ENCODE results near the gene AK3. TPM values are rescaled to one million over a fixed set of nuclear protein-coding genes. Genes with fewer than 3 reads are reported as not detected.

The AK3 gene
- total RNA-seq, 1 experiment from 2014 or later = 41.5 TPM

DNA sequence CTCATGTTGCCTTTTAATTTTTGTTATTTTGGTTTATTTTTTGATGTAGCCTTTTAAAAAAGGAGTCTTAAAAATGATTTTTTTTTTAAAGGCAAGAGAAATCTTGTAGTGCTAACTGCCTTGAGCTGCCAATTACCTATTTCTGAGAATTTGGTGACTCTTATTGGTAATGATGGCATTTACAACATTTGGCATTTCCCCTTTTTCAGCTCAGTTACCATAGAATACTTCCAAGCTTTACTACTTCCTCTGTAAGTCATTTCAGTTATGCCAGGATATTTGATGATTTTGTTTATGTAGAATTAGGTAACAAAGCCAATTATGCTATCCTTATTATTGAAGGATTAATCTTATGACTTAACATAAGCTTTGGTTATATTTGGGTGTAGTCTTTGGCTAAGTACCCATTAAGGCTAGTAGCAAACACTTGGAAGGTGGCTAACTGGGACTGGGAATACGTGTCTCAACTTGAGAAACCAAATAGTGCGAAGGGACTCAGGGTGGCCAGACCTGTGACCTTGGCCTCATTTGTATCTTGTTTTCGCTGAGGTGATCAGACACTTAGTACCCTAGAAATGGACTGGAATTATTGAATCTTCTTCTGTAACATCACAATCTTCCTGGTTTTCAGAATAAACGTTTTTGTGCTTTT lies 33.9 kb downstream of the AK3 start:
- TF ChIP-seq, protein P1, sequence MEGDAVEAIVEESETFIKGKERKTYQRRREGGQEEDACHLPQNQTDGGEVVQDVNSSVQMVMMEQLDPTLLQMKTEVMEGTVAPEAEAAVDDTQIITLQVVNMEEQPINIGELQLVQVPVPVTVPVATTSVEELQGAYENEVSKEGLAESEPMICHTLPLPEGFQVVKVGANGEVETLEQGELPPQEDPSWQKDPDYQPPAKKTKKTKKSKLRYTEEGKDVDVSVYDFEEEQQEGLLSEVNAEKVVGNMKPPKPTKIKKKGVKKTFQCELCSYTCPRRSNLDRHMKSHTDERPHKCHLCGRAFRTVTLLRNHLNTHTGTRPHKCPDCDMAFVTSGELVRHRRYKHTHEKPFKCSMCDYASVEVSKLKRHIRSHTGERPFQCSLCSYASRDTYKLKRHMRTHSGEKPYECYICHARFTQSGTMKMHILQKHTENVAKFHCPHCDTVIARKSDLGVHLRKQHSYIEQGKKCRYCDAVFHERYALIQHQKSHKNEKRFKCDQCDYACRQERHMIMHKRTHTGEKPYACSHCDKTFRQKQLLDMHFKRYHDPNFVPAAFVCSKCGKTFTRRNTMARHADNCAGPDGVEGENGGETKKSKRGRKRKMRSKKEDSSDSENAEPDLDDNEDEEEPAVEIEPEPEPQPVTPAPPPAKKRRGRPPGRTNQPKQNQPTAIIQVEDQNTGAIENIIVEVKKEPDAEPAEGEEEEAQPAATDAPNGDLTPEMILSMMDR (conservative IDR thresholded peaks at IDR 0.05) = no peak
- peaks cover 3 to 40% (median 20%) of the 10 kb centered on the region in 3 experiments; a peak in 6 of 7 replicates for H3K36me3 Mint-ChIP-seq (ENCODE audit: insufficient read depth in 1 of 3, low read depth in 3 of 3)
- H3K27ac ChIP-seq (ENCODE audit: insufficient read length, low read depth, low read length) = no peak overlapping the region

More for the DNA sequence above, 33.9 kb downstream of the AK3 start:
- no peak overlapping the region for H2BK12ac ChIP-seq (ENCODE audit: insufficient read length, low read depth, low read length)
- no peaks in the 10 kb centered on the region for H3K9me3 ChIP-seq (ENCODE audit: control insufficient read depth, low read depth, low read length)
- no peaks in the 10 kb centered on the region for H3K79me2 ChIP-seq (ENCODE audit: insufficient read depth, low read length)
- no peak overlapping the region for H2BK15ac ChIP-seq (ENCODE audit: low read depth, low read length)
- no peak overlapping the region for H4K91ac ChIP-seq (ENCODE audit: insufficient read length, low read depth, low read length)
- no peak overlapping the region for H3K18ac ChIP-seq (ENCODE audit: insufficient read length, low read depth, low read length)
- H3K27me3 Mint-ChIP-seq (ENCODE audit: low read depth) = no peaks in the 10 kb centered on the region
- H4K20me1 ChIP-seq (ENCODE audit: control insufficient read depth, insufficient read depth, insufficient read length) = no peaks in the 10 kb centered on the region
- no peaks in the 10 kb centered on the region for H3K4me1 Mint-ChIP-seq
- no peaks in the 10 kb centered on the region for H3K27me3 ChIP-seq (ENCODE audit: insufficient read depth, low read length)
- H4K8ac ChIP-seq (replicated peaks; ENCODE audit: insufficient read length, low read depth, low read length) = no peak overlapping the region
- no peak overlapping the region for H3K14ac ChIP-seq (ENCODE audit: insufficient read depth, low read length)
- no peak overlapping the region for H3K56ac ChIP-seq (ENCODE audit: insufficient read length, low read depth, low read length)
- no peak overlapping the region for H2BK20ac ChIP-seq (ENCODE audit: low read depth, low read length, poor library complexity, severe bottlenecking)
- H3K4me1 ChIP-seq (ENCODE audit: insufficient read depth, low read length) = no peaks in the 10 kb centered on the region
- DNase-seq = no peak
- no peak overlapping the region for H3K4me3 Mint-ChIP-seq
- no peak overlapping the region for H2BK5ac ChIP-seq (ENCODE audit: insufficient read length, low read length)
- no peak overlapping the region for H2AK5ac ChIP-seq (ENCODE audit: insufficient read length, low read length)
- H4K5ac ChIP-seq (ENCODE audit: insufficient read length, low read depth, low read length) = no peak overlapping the region
- no peaks in the 10 kb centered on the region for H3K9me3 Mint-ChIP-seq
- H3K4me2 ChIP-seq (ENCODE audit: insufficient read depth, insufficient read length, low read length) = no peak overlapping the region
- H3K23ac ChIP-seq (ENCODE audit: insufficient read length, low read depth, low read length) = no peak overlapping the region
- no peaks in the 10 kb centered on the region for H3K79me1 ChIP-seq (ENCODE audit: insufficient read depth, low read depth, low read length, poor library complexity, severe bottlenecking)
- H2AFZ ChIP-seq (ENCODE audit: low read length) = no peak overlapping the region
- H2BK120ac ChIP-seq (ENCODE audit: low read depth, low read length, poor library complexity, severe bottlenecking) = no peak overlapping the region
- no peak overlapping the region for H3T11ph ChIP-seq (ENCODE audit: low read length)
- WGBS (ENCODE audit: extremely low coverage, insufficient read length, low lambda C conversion rate) = no CpG with 5 or more reads among the region's 4 CpGs
- no peaks in the 10 kb centered on the region for H3K23me2 ChIP-seq (ENCODE audit: insufficient read length, low read depth, low read length, poor library complexity, severe bottlenecking)
- H3K4ac ChIP-seq (ENCODE audit: low read depth, low read length) = no peak overlapping the region
- H3K9ac ChIP-seq (ENCODE audit: extremely low read depth, insufficient read length, low read length) = no peak overlapping the region
- H3K27ac Mint-ChIP-seq = 0 out of 7 replicates have a peak overlapping the region, but pooled peaks of 1 of the 3 experiments have one; percentile 40
